ENCODE measurements around the gene FOXP1. TPM values are rescaled to one million over a fixed set of nuclear protein-coding genes. Genes with fewer than 3 reads are reported as not detected.

Gene FOXP1
- total RNA-seq, 1 experiment from 2014 or later, result 2.9 TPM

DNA sequence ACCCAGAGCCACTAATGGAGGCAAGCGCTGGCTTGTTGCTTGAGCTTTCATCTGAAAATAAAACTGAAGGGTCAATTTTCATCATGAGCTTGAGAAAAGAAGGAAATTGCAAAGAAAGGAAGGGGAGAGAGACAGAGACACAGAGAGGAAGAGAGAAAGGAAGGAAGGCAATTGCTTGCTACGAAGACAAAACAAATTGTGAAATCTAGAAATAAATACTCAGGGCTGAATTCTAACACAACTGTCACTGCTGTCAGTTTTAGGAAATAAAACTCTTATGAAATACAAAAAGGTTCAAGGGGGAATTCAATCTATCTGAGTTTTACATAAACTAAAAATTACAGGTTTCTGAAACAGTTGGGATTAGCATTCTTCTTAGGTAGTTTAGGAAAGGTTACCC lies 36.7 kb downstream of the FOXP1 start:
- H3K36me3 ChIP-seq (ENCODE audit: control insufficient read depth, insufficient read depth, low read length), result no peaks in the 10 kb centered on the region

GRCh38 chr3:71545330-71545729 lies 38.2 kb downstream of the FOXP1 start:
- in situ Hi-C loops (cut with HindIII; ENCODE audit: low pct_unique_long_range_greater_than_20kb, low sequenced_read_pairs), result no loop called here
- no peak for DNase-seq (ENCODE audit: low read depth, low spot score)
- TF ChIP-seq SIN3A (IDR thresholded peaks at IDR 0.05; ENCODE audit: borderline replicate concordance, insufficient read depth, low read depth, low read length) (no peak), TCF7L2 (IDR thresholded peaks at IDR 0.05; ENCODE audit: low read depth, low read length) (no peak), POLR2AphosphoS5 (IDR thresholded peaks at IDR 0.05; ENCODE audit: low read depth, low read length) (no peak)
- TF ChIP-seq, protein P1, sequence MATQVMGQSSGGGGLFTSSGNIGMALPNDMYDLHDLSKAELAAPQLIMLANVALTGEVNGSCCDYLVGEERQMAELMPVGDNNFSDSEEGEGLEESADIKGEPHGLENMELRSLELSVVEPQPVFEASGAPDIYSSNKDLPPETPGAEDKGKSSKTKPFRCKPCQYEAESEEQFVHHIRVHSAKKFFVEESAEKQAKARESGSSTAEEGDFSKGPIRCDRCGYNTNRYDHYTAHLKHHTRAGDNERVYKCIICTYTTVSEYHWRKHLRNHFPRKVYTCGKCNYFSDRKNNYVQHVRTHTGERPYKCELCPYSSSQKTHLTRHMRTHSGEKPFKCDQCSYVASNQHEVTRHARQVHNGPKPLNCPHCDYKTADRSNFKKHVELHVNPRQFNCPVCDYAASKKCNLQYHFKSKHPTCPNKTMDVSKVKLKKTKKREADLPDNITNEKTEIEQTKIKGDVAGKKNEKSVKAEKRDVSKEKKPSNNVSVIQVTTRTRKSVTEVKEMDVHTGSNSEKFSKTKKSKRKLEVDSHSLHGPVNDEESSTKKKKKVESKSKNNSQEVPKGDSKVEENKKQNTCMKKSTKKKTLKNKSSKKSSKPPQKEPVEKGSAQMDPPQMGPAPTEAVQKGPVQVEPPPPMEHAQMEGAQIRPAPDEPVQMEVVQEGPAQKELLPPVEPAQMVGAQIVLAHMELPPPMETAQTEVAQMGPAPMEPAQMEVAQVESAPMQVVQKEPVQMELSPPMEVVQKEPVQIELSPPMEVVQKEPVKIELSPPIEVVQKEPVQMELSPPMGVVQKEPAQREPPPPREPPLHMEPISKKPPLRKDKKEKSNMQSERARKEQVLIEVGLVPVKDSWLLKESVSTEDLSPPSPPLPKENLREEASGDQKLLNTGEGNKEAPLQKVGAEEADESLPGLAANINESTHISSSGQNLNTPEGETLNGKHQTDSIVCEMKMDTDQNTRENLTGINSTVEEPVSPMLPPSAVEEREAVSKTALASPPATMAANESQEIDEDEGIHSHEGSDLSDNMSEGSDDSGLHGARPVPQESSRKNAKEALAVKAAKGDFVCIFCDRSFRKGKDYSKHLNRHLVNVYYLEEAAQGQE (IDR thresholded peaks at IDR 0.05; ENCODE audit: insufficient read depth in 1 of 2, low read depth in 2 of 2, low read length in 1 of 2), result no peak
- TF ChIP-seq, protein P2, sequence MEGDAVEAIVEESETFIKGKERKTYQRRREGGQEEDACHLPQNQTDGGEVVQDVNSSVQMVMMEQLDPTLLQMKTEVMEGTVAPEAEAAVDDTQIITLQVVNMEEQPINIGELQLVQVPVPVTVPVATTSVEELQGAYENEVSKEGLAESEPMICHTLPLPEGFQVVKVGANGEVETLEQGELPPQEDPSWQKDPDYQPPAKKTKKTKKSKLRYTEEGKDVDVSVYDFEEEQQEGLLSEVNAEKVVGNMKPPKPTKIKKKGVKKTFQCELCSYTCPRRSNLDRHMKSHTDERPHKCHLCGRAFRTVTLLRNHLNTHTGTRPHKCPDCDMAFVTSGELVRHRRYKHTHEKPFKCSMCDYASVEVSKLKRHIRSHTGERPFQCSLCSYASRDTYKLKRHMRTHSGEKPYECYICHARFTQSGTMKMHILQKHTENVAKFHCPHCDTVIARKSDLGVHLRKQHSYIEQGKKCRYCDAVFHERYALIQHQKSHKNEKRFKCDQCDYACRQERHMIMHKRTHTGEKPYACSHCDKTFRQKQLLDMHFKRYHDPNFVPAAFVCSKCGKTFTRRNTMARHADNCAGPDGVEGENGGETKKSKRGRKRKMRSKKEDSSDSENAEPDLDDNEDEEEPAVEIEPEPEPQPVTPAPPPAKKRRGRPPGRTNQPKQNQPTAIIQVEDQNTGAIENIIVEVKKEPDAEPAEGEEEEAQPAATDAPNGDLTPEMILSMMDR (IDR thresholded peaks at IDR 0.05), result no peak
- H3K36me3 ChIP-seq (ENCODE audit: control insufficient read depth, insufficient read depth, low read length), result no peaks in the 10 kb centered on the region
- no peaks in the 10 kb centered on the region for H3K27me3 ChIP-seq (ENCODE audit: control insufficient read depth, insufficient read depth, low read length)
- POLR2A ChIA-PET, result no interaction called here
- no peak overlapping the region for H3K4me3 ChIP-seq (ENCODE audit: low read depth in 2 of 2, low read length in 2 of 2)
- BruUV-seq (replicated peaks), result no TSS peak
- no peaks in the 10 kb centered on the region for H3K9me3 ChIP-seq (ENCODE audit: control insufficient read depth, insufficient read depth, low read depth, low read length)
- no peak for ATAC-seq
- H3K4me1 ChIP-seq (ENCODE audit: control insufficient read depth, insufficient read depth, low read length), result no peaks in the 10 kb centered on the region
- intact Hi-C loops (cut with micrococcal nuclease; ENCODE audit: unreplicated experiment), result no loop called here
- CTCF ChIA-PET, result no interaction called here
- no peak overlapping the region for H3K27ac ChIP-seq (ENCODE audit: low read length)

More for the DNA sequence above, 36.7 kb downstream of the FOXP1 start:
- no TSS peak for BruUV-seq (replicated peaks)
- in situ Hi-C loops (cut with HindIII; ENCODE audit: low pct_unique_long_range_greater_than_20kb, low sequenced_read_pairs), result no loop called here
- ChIA-PET POLR2A (no interaction called here), CTCF (no interaction called here)
- Histone ChIP-seq H3K27ac (ENCODE audit: low read length) (no peak overlapping the region), H3K4me1 (ENCODE audit: control insufficient read depth, insufficient read depth, low read length) (no peaks in the 10 kb centered on the region), H3K4me3 (ENCODE audit: low read depth in 2 of 2, low read length in 2 of 2) (no peak overlapping the region), H3K27me3 (ENCODE audit: control insufficient read depth, insufficient read depth, low read length) (no peaks in the 10 kb centered on the region), H3K9me3 (ENCODE audit: control insufficient read depth, insufficient read depth, low read depth, low read length) (no peaks in the 10 kb centered on the region)
- ATAC-seq (no peak), DNase-seq (ENCODE audit: low read depth, low spot score) (no peak)
- TF ChIP-seq SIN3A (IDR thresholded peaks at IDR 0.05; ENCODE audit: borderline replicate concordance, insufficient read depth, low read depth, low read length), result no peak
- TF ChIP-seq, protein P2 (IDR thresholded peaks at IDR 0.05), result no peak
- TF ChIP-seq, protein P1 (IDR thresholded peaks at IDR 0.05; ENCODE audit: insufficient read depth in 1 of 2, low read depth in 2 of 2, low read length in 1 of 2), result no peak
- no peak for TF ChIP-seq TCF7L2 (IDR thresholded peaks at IDR 0.05; ENCODE audit: low read depth, low read length)
- TF ChIP-seq POLR2AphosphoS5 (IDR thresholded peaks at IDR 0.05; ENCODE audit: low read depth, low read length), result no peak
- intact Hi-C loops (cut with micrococcal nuclease; ENCODE audit: unreplicated experiment), result no loop called here

Data from Panc1 (cell line).